H1 (cell line): ENCODE measurements around the gene MPDU1. TPM values are rescaled to one million over a fixed set of nuclear protein-coding genes. Genes with fewer than 3 reads are reported as not detected.
A peak's percentile ranks its signal among the peaks of the same experiment; 100 is the strongest.

Experiments
- CHD7 ChIP-seq: fragments of 300-600 bp; sonication (generic); IDR thresholded peaks from 2 replicates; pipeline ENCODE4 v1.7.1; 2012; ENCODE audit warnings: low read length, moderate library complexity, mild to moderate bottlenecking, inconsistent platforms; ENCODE audit not compliant: insufficient replicate concordance
- KDM4A ChIP-seq: IDR thresholded peaks from one replicate; pipeline ENCODE4 v1.7.1; 2012; ENCODE audit warnings: low read depth, mild to moderate bottlenecking, moderate library complexity, low read length, inconsistent platforms; ENCODE audit not compliant: severe bottlenecking
- RFX5 ChIP-seq: IDR thresholded peaks from 2 replicates; pipeline ENCODE4 v1.6.1; 2011; ENCODE audit warnings: low read depth, low read length, improper control_type of control experiment, borderline replicate concordance
- SIN3A ChIP-seq, 2 experiments: IDR thresholded peaks in 1 of 2; conservative IDR thresholded peaks in 1 of 2; 2 replicates each; pipeline ENCODE4 v1.6.1; 2011 to 2012; ENCODE audit warnings: low read length in 2 of 2, improper control_type of control experiment in 1 of 2, low read depth in 1 of 2, mild to moderate bottlenecking in 1 of 2
- SP2 ChIP-seq: IDR thresholded peaks from 2 replicates; pipeline ENCODE4 v1.6.1; 2012; ENCODE audit warnings: mild to moderate bottlenecking, low read length, inconsistent platforms
- USF2 ChIP-seq: IDR thresholded peaks from 2 replicates; pipeline ENCODE4 v1.6.1; 2011; ENCODE audit warnings: low read length, improper control_type of control experiment
- polyA plus RNA-seq, 7 experiments: library from polyadenylated mRNA; depleted of rRNA in 3 of 7; stranded (reverse) in 5 of 7; unstranded in 2 of 7; fragments of >200 nt in 5 of 7; fragments of 200-250 nt in 2 of 7; gene quantifications; 1 replicate in 5 of 7; 2 replicates in 1 of 7; 4 replicates in 1 of 7; pipeline versions ENCODE4 v1.2.1 to v1.2.3, GENCODE V29; 2011 to 2013; ENCODE audit warnings: missing spikeins in 2 of 7, mixed read lengths in 2 of 7
- total RNA-seq: library from RNA; stranded (reverse); fragmentation: NEBNext Ultra II Directional; extraction: Animal tissue kit (Norgen Biotek cat#: 25700); gene quantifications from 2 replicates; pipeline ENCODE4 v1.2.1, GENCODE V29; 2021
- TF ChIP-seq, protein P1 (sequence below): IDR thresholded peaks from 2 replicates; pipeline ENCODE4 v1.6.1; 2012; ENCODE audit warnings: inconsistent platforms

The MPDU1 gene
- total and polyA plus RNA-seq, 2 of the 8 experiments (the other 6 are each of a cell fraction or from before 2014, with no cell fraction given): 63.2 to 142 TPM

- TF ChIP-seq CHD7 (no peak), SP2 (no peak), SIN3A (conservative IDR thresholded peaks at IDR 0.05 in 1 of 2, IDR thresholded peaks at IDR 0.05 in 1 of 2; ENCODE audit: low read depth in 1 of 2, low read length in 2 of 2) (0 out of 4 replicates have a peak, but pooled peaks of 1 of the 2 experiments have one; percentile 19), USF2 (no peak), RFX5 (no peak), KDM4A (no peak)
- TF ChIP-seq, protein P1, sequence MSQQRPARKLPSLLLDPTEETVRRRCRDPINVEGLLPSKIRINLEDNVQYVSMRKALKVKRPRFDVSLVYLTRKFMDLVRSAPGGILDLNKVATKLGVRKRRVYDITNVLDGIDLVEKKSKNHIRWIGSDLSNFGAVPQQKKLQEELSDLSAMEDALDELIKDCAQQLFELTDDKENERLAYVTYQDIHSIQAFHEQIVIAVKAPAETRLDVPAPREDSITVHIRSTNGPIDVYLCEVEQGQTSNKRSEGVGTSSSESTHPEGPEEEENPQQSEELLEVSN: no peak
These were observed 6.4 kb downstream of the MPDU1 start, which contains the start of gene SOX15 (continued) for GRCh38 chr17:7589891-7590691.
